GM12878 (cell line): ENCODE measurements around the gene DAAM1. TPM values are rescaled to one million over a fixed set of nuclear protein-coding genes. Genes with fewer than 3 reads are reported as not detected.

ENCODE experiments used
- ATAC-seq: fragments of 200-7000 bp; cut with Tn5 transposase; 3 replicates; pipeline ENCODE4 v1.9.1; 2020; ENCODE audit warnings: mild to moderate bottlenecking, moderate library complexity
- BruUV-seq: library from RNA; stranded (reverse); fragments of 400-500 nt; replicated peaks from 2 replicates; lab custom pipeline; 2021; lab: Mats Ljungman, UMichigan
- CTCF ChIA-PET: fragments of 300-600 bp; sonication (Branson Sonifier 250); formaldehyde crosslinking; extraction: SDS; loops from one replicate; lab custom pipeline; 2021; ENCODE audit warnings: inconsistent platforms; lab: Yijun Ruan, JAX
- POLR2A ChIA-PET: fragments of 350-600 bp; formaldehyde crosslinking; extraction: SDS; loops from one replicate; lab custom pipeline; 2021; ENCODE audit warnings: inconsistent platforms; lab: Charles Lee
- RAD21 ChIA-PET: fragments of 300-600 bp; sonication (Branson Sonifier 250); formaldehyde crosslinking; loops from one replicate; lab custom pipeline; 2023; ENCODE audit warnings: antibody characterized with exemption; ENCODE audit not compliant: unreplicated experiment; lab: Charles Lee
- SMC1A ChIA-PET: fragments of 300-600 bp; sonication (Branson Sonifier 250); formaldehyde crosslinking; loops from one replicate; lab custom pipeline; 2023; ENCODE audit not compliant: unreplicated experiment, uncharacterized antibody; lab: Charles Lee
- DNase-seq: peaks from one replicate; pipeline ENCODE4 v3.0.0-alpha.2; 2011; ENCODE audit warnings: low read depth, low spot score
- FAIRE-seq: peaks from 3 replicates; lab custom pipeline; 2011; peaks lifted over from hg19 to GRCh38; lab: Jason Lieb, UNC
- H2AFZ ChIP-seq: 2 replicates; pipeline ENCODE4 v1.6.0; 2011; ENCODE audit warnings: low read depth, low read length, control low read depth; ENCODE audit not compliant: control insufficient read depth
- H3K27ac ChIP-seq: 2 replicates; pipeline ENCODE4 v1.5.1; 2011; ENCODE audit warnings: control low read depth; ENCODE audit not compliant: control insufficient read depth, insufficient read depth
- H3K27me3 ChIP-seq, 2 experiments: replicated peaks in 1 of 2; 2 replicates each; pipeline versions ENCODE4 v1.6.0 to v1.6.1; 2011; ENCODE audit warnings: low read length in 1 of 2; ENCODE audit not compliant: control insufficient read depth in 2 of 2, insufficient read depth in 2 of 2
- H3K36me3 ChIP-seq, 2 experiments: 2 replicates each; pipeline ENCODE4 v1.5.1; 2011; ENCODE audit warnings: low read length in 1 of 2; ENCODE audit not compliant: control insufficient read depth in 2 of 2, insufficient read depth in 2 of 2
- H3K4me1 ChIP-seq: 2 replicates; pipeline ENCODE4 v1.6.1; 2011; ENCODE audit warnings: mild to moderate bottlenecking, low read length, moderate library complexity, mixed read lengths; ENCODE audit not compliant: control insufficient read depth, insufficient read depth
- H3K4me2 ChIP-seq: 2 replicates; pipeline ENCODE4 v1.6.0; 2011; ENCODE audit warnings: control low read depth; ENCODE audit not compliant: control insufficient read depth, insufficient read depth
- H3K4me3 ChIP-seq: fragments of 200-600 bp; sonication (generic); 2 replicates; pipeline ENCODE4 v1.5.1; 2016
- H3K79me2 ChIP-seq: 2 replicates; pipeline ENCODE4 v1.6.0; 2011; ENCODE audit warnings: low read length; ENCODE audit not compliant: control insufficient read depth, insufficient read depth
- H3K9ac ChIP-seq: 2 replicates; pipeline ENCODE4 v1.8.0; 2011; ENCODE audit warnings: low read length, control low read depth, mixed read lengths; ENCODE audit not compliant: control insufficient read depth, insufficient read depth
- H3K9me3 ChIP-seq: replicated peaks from 3 replicates; pipeline ENCODE4 v1.5.1; 2011; ENCODE audit warnings: mild to moderate bottlenecking, low read length; ENCODE audit not compliant: control insufficient read depth, insufficient read depth
- H4K20me1 ChIP-seq: 2 replicates; pipeline ENCODE4 v1.6.0; 2011; ENCODE audit not compliant: control insufficient read depth, insufficient read depth
- CHD2 ChIP-seq: IDR thresholded peaks from 2 replicates; pipeline ENCODE4 v1.6.1; 2011; ENCODE audit warnings: low read depth, low read length, improper control_type of control experiment, borderline replicate concordance
- CREM ChIP-seq: IDR thresholded peaks from 2 replicates; pipeline ENCODE4 v1.6.1; 2014; ENCODE audit warnings: antibody characterized with exemption, low read depth
- KAT2A ChIP-seq: conservative IDR thresholded peaks from 2 replicates; pipeline ENCODE4 v1.6.1; 2011; ENCODE audit warnings: low read depth, low read length; ENCODE audit not compliant: control insufficient read depth
- POLR2AphosphoS2 ChIP-seq: IDR thresholded peaks from 2 replicates; pipeline ENCODE4 v1.6.1; 2011; ENCODE audit warnings: low read depth, mild to moderate bottlenecking, low read length, improper control_type of control experiment, moderate library complexity
- SREBF2 ChIP-seq: IDR thresholded peaks from 2 replicates; pipeline ENCODE4 v1.6.1; 2012; ENCODE audit warnings: mild to moderate bottlenecking, low read length
- USF2 ChIP-seq: IDR thresholded peaks from 2 replicates; pipeline ENCODE4 v1.6.1; 2011; ENCODE audit warnings: low read depth, low read length, improper control_type of control experiment, borderline replicate concordance
- ZBED1 ChIP-seq: IDR thresholded peaks from 2 replicates; pipeline ENCODE4 v1.6.1; 2016; ENCODE audit warnings: borderline replicate concordance
- WGBS: methylation state at CpG from one replicate; pipeline ENCODE4 v1.1.6; 2016; ENCODE audit warnings: low lambda C conversion rate; ENCODE audit not compliant: insufficient replicate concordance, insufficient coverage; ENCODE audit errors: missing lambda C conversion rate; 5-methylcytosine and 5-hydroxymethylcytosine counted together
- in situ Hi-C: fragments of 300-500 bp; cut with MboI; formaldehyde crosslinking; loops from 9 replicates; pipeline ENCODE4 v1.14.3; 2018; ENCODE audit warnings: mixed read lengths
- intact Hi-C: fragments of 100-400 bp; cut with micrococcal nuclease; formaldehyde crosslinking; loops from one replicate; pipeline ENCODE4 v1.14.2; 2022; ENCODE audit not compliant: unreplicated experiment
- polyA plus RNA-seq, 11 experiments: library from polyadenylated mRNA; depleted of rRNA in 4 of 11; unstranded in 6 of 11; stranded (reverse) in 5 of 11; fragments of >200 nt; fragmentation: Nextera tagmentation in 4 of 11; fragmentation: Illumina TruSeq in 1 of 11; extraction: Ambion mirVana in 4 of 11; extraction: Trizol in 1 of 11; gene quantifications; 1 replicate in 1 of 11; 2 replicates in 10 of 11; pipeline versions ENCODE4 v1.2.1 to v1.2.3, GENCODE V29; 2011 to 2016; ENCODE audit warnings: inconsistent platforms in 2 of 11, missing spikeins in 2 of 11, low read depth in 1 of 11
- total RNA-seq, 4 experiments: library from RNA; depleted of rRNA in 3 of 4; stranded (reverse); fragments of >200 nt in 3 of 4; fragmentation: Illumina TruSeq in 1 of 4; extraction: Trizol in 1 of 4; gene quantifications; 2 replicates each; pipeline versions ENCODE4 v1.2.1 to v1.2.3, GENCODE V29; 2013 to 2021

Gene DAAM1
- total and polyA plus RNA-seq, 10 of the 15 experiments (the other 5 are each of a cell fraction or from before 2014, with no cell fraction given): 13.8 to 32.4 (median 24.2) TPM

- H3K9me3 ChIP-seq: no peaks in the 10 kb centered on the region; the same call in 2 of the 3 replicates
- no peaks in the 10 kb centered on the region for H4K20me1 ChIP-seq
- peaks cover 2% of the 10 kb centered on the region; the same call in 1 of the 2 replicates for H3K4me1 ChIP-seq
- POLR2A ChIA-PET: interaction anchor here (0.5 to 1.6 kb wide), 5 partner anchors 9 to 46 kb away, joined by 3 to 4 read pairs (median 4); partner anchors contain the start of gene DAAM1
- SMC1A ChIA-PET: interaction anchor here (0.9 to 4.9 kb wide), 7 partner anchors 11 to 68 kb away, joined by 3 to 78 read pairs (median 11); partner anchors contain the start of gene DAAM1
- no TSS peak for BruUV-seq
- no peak overlapping the region for H3K27ac ChIP-seq
- TF ChIP-seq ZBED1 (no peak), USF2 (no peak), CREM (0 out of 2 replicates have a peak, but pooled peaks have one; percentile 20), POLR2AphosphoS2 (no peak), SREBF2 (no peak), KAT2A (no peak), CHD2 (no peak)
- intact Hi-C loops (no loop called here), in situ Hi-C loops (no loop called here)
- no peak overlapping the region for H3K4me3 ChIP-seq
- DNase-seq (no peak), FAIRE-seq (no peak), ATAC-seq (no peak)
- CTCF ChIA-PET: interaction anchor here (0.7 to 1.5 kb wide), 4 partner anchors 11 to 44 kb away, joined by 3 to 6 read pairs (median 4); no protein-coding TSS in a partner anchor
- no peak overlapping the region for H3K4me2 ChIP-seq
- H3K36me3 ChIP-seq: no peaks in the 10 kb centered on the region
- H3K27me3 ChIP-seq: no peaks in the 10 kb centered on the region
- peaks cover 12% of the 10 kb centered on the region for H3K79me2 ChIP-seq
- WGBS: 88% methylated on average over 4 of the region's 4 CpGs
- H3K9ac ChIP-seq: no peak overlapping the region
- RAD21 ChIA-PET: interaction anchor here (1.1 to 3.0 kb wide), 4 partner anchors 11 to 113 kb away, joined by 3 to 14 read pairs (median 6); no protein-coding TSS in a partner anchor
- no peak overlapping the region for H2AFZ ChIP-seq
These were observed 13.6 kb downstream of the DAAM1 start for GRCh38 chr14:59202031-59202430.
